HUES48 (cell line): ENCODE measurements around the gene ROR1.

Source experiments
- H3K27ac ChIP-seq: one replicate; pipeline ENCODE4 v1.7.0; 2013; ENCODE audit warnings: low read depth, low read length, inconsistent platforms
- H3K27me3 ChIP-seq: 2 replicates; pipeline ENCODE4 v1.6.1; 2013; ENCODE audit warnings: mild to moderate bottlenecking, low read length; ENCODE audit not compliant: control insufficient read depth, insufficient read depth
- H3K36me3 ChIP-seq: 2 replicates; pipeline ENCODE4 v1.6.1; 2013; ENCODE audit warnings: low read length; ENCODE audit not compliant: control insufficient read depth, insufficient read depth
- H3K4me1 ChIP-seq: 2 replicates; pipeline ENCODE4 v1.6.1; 2013; ENCODE audit warnings: mild to moderate bottlenecking, low read length; ENCODE audit not compliant: control insufficient read depth, insufficient read depth
- H3K4me3 ChIP-seq: 2 replicates; pipeline ENCODE4 v1.5.1; 2013; ENCODE audit warnings: mild to moderate bottlenecking, low read depth, low read length
- H3K9ac ChIP-seq: 2 replicates; pipeline ENCODE4 v1.6.1; 2013; ENCODE audit warnings: mild to moderate bottlenecking, low read depth, low read length, moderate library complexity
- H3K9me3 ChIP-seq: 2 replicates; pipeline ENCODE4 v1.6.1; 2013; ENCODE audit warnings: low read length; ENCODE audit not compliant: control insufficient read depth, insufficient read depth

The ROR1 gene

GRCh38 chr1:63793741-63794240 lies 20.0 kb downstream of the ROR1 start:
- H3K9ac ChIP-seq: no peak overlapping the region
- no peaks in the 10 kb centered on the region for H3K9me3 ChIP-seq
- H3K4me1 ChIP-seq: peaks cover 97% of the 10 kb centered on the region
- H3K27me3 ChIP-seq: no peaks in the 10 kb centered on the region
- peak overlapping the region; percentile 86 for H3K27ac ChIP-seq
- peaks cover 3% of the 10 kb centered on the region; the same call in 1 of the 2 replicates for H3K36me3 ChIP-seq
- H3K4me3 ChIP-seq: no peak overlapping the region

DNA sequence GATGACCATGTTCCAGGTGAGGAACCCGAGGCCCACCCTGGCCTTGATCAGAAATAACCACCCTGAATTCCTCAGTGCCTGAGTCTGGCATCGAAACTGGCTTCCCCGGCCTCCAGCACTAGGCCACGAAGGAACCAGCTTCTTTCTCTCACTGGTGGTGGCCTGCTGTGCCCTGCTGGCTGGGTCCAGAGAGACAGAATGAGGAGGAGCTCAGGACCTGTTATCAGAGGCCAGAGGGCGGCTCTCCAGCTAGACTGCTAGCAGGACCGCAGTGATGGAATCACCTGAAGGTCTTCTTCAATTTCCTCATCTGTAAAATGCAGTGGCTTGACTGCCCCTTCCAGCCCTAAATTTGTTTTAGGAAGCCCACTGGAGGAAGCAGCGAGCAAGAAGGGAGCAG lies 20.5 kb downstream of the ROR1 start:
- peaks cover 3% of the 10 kb centered on the region; the same call in 1 of the 2 replicates for H3K36me3 ChIP-seq
- H3K27me3 ChIP-seq: no peaks in the 10 kb centered on the region
- no peaks in the 10 kb centered on the region for H3K9me3 ChIP-seq
- H3K4me1 ChIP-seq: peaks cover 95% of the 10 kb centered on the region
- peak overlapping the region; percentile 86 for H3K27ac ChIP-seq
- no peak overlapping the region for H3K4me3 ChIP-seq
- no peak overlapping the region for H3K9ac ChIP-seq

DNA sequence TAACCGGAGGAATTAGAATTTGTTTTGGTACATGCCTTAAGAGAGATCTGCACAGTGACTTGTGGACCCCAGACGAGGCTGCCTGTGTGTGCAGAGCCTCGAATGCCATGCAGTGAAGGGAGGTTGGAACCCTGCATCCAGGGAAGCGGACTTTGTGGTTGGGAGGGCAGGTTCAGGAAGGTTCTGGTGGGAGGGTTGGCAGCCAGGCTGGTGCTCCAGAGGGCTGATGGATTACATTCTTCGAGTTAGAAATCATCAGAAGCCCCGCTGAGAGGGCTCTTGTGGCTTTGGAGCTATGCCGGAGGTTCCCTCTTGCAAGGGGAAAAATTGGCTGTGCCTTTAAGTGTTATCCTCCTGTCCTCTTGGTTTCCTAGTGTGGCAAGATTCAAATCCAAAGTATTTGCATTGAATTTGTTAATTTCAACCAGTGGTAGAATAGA lies 21.1 kb downstream of the ROR1 start:
- Histone ChIP-seq H3K4me1 (peaks cover 93% of the 10 kb centered on the region), H3K36me3 (peaks cover 3% of the 10 kb centered on the region; the same call in 1 of the 2 replicates), H3K9me3 (no peaks in the 10 kb centered on the region), H3K4me3 (no peak overlapping the region), H3K27me3 (no peaks in the 10 kb centered on the region), H3K27ac (peak overlapping the region; percentile 86), H3K9ac (peak overlapping the region; percentile 16; the same call in 1 of the 2 replicates)

DNA sequence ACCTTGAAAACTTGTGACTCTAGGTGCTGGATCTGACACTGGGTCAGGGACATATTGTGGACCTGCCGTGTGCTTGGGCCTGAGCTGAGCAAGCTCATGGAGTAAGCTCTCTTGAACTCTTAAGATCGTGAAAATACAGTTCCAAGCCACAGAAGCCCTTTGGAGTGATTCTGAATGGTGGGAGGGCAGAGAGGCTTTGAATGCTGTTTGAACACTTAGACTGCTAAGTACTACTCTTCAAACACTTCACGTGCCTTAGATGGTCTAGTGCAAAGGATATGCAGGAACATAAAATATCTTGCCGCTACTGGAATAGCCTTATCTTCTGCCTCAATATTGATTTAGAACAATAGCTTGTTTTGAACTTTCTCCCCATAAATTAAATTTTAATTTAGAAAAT lies 21.6 kb downstream of the ROR1 start:
- Histone ChIP-seq H3K9ac (peak overlapping the region; percentile 16), H3K4me3 (no peak overlapping the region), H3K27me3 (no peaks in the 10 kb centered on the region), H3K36me3 (peaks cover 3% of the 10 kb centered on the region; the same call in 1 of the 2 replicates), H3K27ac (peak overlapping the region; percentile 86), H3K9me3 (no peaks in the 10 kb centered on the region), H3K4me1 (peaks cover 93% of the 10 kb centered on the region)

DNA sequence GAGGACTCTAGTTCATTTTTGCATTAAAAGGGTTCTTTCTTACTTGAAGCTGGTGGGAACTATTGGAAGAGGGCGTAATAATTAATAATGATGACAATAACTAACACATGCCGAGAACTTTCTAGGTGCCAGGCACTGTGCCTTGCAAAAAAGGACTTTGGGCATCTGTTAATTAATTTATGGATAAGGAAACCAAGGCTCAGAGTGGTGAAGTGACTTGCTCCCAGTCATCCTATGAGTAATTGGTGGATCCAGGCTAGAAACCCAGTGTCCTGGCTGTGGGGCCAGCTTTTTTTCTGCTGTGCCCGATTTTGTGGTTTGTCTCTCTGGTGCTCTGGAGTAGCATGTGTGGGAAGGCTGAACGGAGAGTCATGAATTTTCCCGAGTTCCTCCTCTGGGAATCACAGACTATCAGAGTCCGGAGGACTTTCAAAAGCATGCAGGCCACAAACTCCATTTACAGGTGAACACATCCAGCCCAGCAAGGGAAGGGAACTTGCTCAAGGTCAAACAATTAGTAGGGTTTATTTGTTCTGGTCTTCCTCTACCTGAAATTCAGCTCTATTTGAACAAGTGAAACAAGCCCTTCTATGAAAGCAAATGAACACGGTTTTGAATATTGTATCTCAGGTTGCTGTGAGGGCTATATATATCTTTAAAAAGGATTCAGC lies 23.4 kb downstream of the ROR1 start:
- no peak overlapping the region for H3K9ac ChIP-seq
- H3K36me3 ChIP-seq: peaks cover 3% of the 10 kb centered on the region; the same call in 1 of the 2 replicates
- H3K4me3 ChIP-seq: no peak overlapping the region
- H3K27ac ChIP-seq: peak overlapping the region; percentile 40
- H3K4me1 ChIP-seq: peaks cover 85% of the 10 kb centered on the region
- H3K27me3 ChIP-seq: no peaks in the 10 kb centered on the region
- H3K9me3 ChIP-seq: no peaks in the 10 kb centered on the region

GRCh38 chr1:63798284-63798683 lies 24.5 kb downstream of the ROR1 start:
- Histone ChIP-seq H3K36me3 (peaks cover 3% of the 10 kb centered on the region; the same call in 1 of the 2 replicates), H3K4me1 (peaks cover 78% of the 10 kb centered on the region), H3K9ac (no peak overlapping the region), H3K27ac (no peak overlapping the region), H3K9me3 (no peaks in the 10 kb centered on the region), H3K27me3 (no peaks in the 10 kb centered on the region), H3K4me3 (no peak overlapping the region)

DNA sequence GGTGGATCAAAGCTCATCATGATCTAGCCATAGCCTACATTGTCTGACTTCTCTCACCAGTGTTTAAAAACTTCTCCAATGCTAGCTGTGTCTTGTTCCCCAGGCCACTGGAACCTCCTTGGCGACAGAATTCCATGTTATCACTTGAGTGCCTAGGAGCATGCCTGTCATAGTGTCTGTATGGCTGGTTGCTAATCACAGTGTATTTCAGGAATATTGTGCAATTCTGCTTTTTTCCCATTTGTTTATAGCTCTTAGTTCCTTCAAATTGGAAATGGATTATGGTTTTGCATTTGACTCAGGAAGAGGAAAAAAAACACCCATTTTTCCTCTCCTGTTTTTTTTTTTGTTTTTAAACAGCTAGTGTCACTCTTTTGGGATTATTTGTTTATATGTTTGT lies 25.5 kb downstream of the ROR1 start:
- Histone ChIP-seq H3K36me3 (no peaks in the 10 kb centered on the region), H3K9me3 (no peaks in the 10 kb centered on the region), H3K27ac (no peak overlapping the region), H3K27me3 (no peaks in the 10 kb centered on the region), H3K9ac (no peak overlapping the region), H3K4me1 (peaks cover 75% of the 10 kb centered on the region), H3K4me3 (no peak overlapping the region)

DNA sequence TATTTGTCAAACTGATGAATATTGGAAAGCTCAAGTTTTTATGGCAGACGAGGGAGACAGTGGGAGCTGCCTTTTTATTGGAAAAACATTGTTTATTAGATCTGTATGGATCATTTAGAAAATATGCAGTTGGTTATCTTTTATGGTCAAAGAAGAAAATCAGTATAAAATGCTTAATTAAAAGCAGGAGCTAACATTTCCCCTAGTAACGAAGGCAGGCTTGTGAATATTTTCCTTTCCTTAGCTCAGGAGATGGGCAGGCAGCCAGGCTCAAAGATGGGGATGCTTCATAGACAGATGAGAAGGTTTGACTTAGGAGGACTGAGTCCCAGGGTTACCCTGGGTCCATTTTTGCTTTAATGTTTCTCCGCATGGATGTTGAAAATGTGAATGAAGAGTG lies 26.0 kb downstream of the ROR1 start:
- H3K9me3 ChIP-seq: no peaks in the 10 kb centered on the region
- H3K9ac ChIP-seq: no peak overlapping the region
- no peaks in the 10 kb centered on the region for H3K27me3 ChIP-seq
- H3K4me1 ChIP-seq: peaks cover 75% of the 10 kb centered on the region
- no peaks in the 10 kb centered on the region for H3K36me3 ChIP-seq
- H3K4me3 ChIP-seq: no peak overlapping the region
- no peak overlapping the region for H3K27ac ChIP-seq

DNA sequence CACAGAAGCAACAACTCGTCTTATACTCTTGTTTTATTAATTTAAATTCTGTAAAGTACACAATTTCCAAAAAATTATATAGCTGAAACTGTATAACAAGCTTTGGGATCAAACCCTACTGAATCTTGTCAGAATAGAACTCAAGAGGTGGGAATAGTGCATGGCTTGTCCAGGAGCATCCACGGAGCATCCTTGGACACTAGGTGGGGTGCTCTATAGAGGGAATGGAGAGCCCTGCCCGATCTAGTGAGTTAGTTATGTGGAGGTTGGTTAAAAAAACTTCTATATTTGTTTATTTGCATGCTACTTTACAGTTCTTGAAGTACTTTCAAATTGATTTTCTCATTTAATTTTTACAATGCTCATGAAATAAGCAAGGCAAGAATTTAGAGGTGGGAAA lies 28.3 kb downstream of the ROR1 start:
- Histone ChIP-seq H3K9ac (no peak overlapping the region), H3K4me1 (peaks cover 62% of the 10 kb centered on the region), H3K9me3 (no peaks in the 10 kb centered on the region), H3K27ac (no peak overlapping the region), H3K36me3 (no peaks in the 10 kb centered on the region), H3K4me3 (no peak overlapping the region), H3K27me3 (no peaks in the 10 kb centered on the region)

- Histone ChIP-seq H3K9me3 (no peaks in the 10 kb centered on the region), H3K27ac (peak overlapping the region; percentile 72)
Observed at GRCh38 chr1:63804829-63805484, 31.1 kb downstream of the ROR1 start.

DNA sequence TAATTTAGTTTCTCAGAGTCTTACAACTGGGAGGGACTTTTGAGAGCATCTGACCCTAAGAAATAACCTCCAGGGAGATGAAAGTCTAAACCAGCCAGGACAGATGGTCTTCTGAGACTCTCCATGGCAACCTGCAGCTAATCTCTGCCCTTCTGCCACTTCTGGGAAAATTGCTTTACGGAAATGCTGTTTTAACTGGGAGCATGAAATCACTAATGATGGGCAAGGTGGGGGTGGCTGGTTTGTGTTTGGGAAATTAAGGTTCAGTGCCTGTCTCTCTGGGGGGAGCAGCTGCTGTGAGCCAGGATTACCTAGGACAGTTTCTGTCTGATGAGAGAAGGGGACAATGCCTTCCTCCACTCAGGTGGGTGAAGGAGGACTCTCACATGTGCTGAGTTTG lies 33.2 kb downstream of the ROR1 start:
- Histone ChIP-seq H3K9ac (no peak overlapping the region), H3K4me1 (peaks cover 41% of the 10 kb centered on the region), H3K4me3 (no peak overlapping the region), H3K9me3 (no peaks in the 10 kb centered on the region), H3K36me3 (no peaks in the 10 kb centered on the region), H3K27me3 (no peaks in the 10 kb centered on the region), H3K27ac (no peak overlapping the region)

More at GRCh38 chr1:63804829-63805484, 31.1 kb downstream of the ROR1 start:
- H3K36me3 ChIP-seq: no peaks in the 10 kb centered on the region
- H3K9ac ChIP-seq: no peak overlapping the region
- peaks cover 40% of the 10 kb centered on the region for H3K4me1 ChIP-seq
- no peaks in the 10 kb centered on the region for H3K27me3 ChIP-seq
- no peak overlapping the region for H3K4me3 ChIP-seq
